ENCODE results near the gene NYNRIN.

NYNRIN gene

GRCh38 chr14:24392325-24393091 is 6.3 kb upstream of the NYNRIN start:
- DNase-seq (ENCODE audit: low spot score) = no peak

- DNase-seq (ENCODE audit: low spot score) = peak; percentile 53
These were observed 4.5 kb upstream of the NYNRIN start for GRCh38 chr14:24394275-24394674.

DNA sequence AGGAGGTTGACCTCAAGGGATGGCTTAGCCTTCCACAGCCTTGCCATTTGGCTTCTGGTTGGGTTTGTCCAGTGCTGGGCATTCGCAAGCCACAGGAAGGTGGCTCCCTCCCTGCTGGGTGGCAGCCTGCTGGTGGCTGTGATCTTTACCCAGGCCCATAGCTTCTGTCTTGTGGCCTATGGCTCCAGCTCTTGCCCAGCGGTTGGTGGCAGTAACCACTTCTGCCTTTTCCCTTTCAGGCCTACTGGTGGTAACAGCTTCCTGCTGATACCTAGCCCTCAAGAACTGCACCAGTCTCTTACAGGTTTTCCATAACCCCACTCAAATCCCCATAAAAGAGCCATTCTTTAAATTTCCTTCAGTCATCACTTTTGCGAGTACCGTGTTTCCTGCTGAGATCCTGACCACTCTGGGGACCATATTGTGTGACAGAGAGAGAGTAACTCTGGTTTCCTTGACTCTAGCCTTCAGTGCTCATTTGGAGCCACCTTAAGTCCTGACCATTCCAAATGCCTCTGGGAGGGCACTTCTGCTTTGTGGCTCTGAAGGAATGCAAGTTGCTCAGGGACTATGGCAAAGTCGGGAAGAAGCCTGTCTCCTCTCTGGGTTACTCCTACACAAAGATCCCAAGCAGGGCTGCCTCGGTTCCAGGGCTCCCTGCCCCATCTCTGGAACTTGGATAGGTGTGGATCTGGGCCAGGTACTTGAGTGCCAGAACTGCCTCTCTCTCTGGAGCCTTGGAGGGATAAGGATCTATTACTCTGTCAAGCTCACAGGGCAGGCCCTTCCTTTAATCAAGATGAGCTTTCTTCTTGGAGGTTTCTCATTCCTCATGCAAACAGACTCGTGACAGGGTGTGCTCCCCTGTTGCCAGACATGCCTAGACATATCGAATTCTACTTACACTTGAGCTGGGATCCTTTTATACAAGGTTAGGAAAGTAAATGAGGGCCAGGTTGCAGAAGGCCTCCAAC is 2.9 kb upstream of the NYNRIN start:
- no peak for DNase-seq (ENCODE audit: low spot score)

GRCh38 chr14:24397639-24398292 is 1.0 kb upstream of the NYNRIN start:
- no peak for DNase-seq (ENCODE audit: low spot score)

DNA sequence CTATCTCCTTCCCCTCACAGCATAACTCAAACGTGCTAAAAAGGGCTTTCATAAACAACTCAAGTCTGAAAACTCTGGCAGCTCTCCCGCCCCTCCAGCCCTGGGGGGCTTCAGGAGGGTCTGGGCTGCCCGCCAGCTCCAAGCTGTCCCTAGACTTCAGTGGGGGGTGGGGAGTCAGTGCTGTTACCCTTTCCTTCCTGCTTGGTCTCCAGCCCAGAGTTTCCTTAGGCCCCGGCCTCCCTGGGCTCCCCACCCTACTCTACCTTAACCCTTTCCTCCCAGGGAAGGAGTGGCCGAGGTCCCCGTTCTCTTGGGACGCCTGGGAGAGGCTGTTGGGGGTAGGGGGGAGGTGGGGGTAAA is 530 bp upstream of the NYNRIN start:
- DNase-seq (ENCODE audit: low spot score) = no peak

DNA sequence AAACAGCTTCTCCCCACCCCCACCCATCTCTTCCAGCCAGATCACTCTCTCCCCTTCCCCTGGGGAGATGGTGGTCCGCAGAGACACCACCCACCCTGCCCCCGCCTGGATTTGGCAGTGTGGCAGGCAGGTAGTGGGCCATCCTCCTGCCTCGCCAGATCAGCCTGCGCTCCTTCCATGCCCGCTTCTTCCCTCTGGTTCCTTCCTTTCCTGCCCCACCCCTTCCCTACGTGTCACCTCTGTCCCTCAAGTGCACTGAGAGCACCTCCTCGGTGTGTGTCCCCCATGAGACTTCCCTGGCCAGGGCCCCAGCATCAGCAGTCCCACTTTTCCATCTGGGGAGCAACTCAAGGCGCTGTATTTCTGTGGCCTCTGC is 632 bp downstream of the NYNRIN start:
- DNase-seq (ENCODE audit: low spot score) = no peak

DNA sequence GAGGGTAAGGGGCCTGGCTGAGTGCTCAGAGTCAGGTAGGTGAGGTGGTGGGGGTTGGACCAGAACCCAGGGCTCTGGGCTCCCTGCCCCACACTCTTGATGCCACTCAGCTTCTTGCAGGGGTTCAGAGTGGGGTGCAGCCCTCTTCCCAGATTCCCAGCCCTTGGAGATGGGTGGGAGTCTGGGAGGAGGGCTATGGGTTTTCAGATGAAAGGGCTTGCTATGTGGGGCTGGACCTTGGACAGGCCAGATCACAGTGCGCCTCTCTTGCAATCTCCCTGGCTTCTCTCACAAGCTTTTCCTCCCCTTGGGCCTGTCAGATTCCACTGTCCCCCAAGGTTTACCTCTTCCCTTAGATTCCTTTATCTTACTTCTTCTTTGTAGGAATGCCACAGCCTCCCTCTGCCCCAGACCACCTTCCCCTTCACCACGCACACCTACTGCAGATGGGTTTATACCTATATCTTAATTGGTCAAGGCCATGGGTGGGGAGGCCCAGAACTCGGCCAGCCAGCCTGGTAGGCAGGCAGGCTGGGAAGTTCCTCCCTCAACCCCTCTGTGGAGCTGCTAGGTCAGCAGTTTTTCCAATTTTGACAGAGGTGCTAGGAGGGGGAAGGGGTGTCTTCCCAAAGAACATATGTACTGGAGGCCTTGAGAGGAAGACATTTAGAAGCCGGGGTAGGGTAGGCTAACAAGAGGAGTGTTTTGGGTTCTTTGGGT is 1.4 kb downstream of the NYNRIN start:
- DNase-seq (ENCODE audit: low spot score) = no peak

DNA sequence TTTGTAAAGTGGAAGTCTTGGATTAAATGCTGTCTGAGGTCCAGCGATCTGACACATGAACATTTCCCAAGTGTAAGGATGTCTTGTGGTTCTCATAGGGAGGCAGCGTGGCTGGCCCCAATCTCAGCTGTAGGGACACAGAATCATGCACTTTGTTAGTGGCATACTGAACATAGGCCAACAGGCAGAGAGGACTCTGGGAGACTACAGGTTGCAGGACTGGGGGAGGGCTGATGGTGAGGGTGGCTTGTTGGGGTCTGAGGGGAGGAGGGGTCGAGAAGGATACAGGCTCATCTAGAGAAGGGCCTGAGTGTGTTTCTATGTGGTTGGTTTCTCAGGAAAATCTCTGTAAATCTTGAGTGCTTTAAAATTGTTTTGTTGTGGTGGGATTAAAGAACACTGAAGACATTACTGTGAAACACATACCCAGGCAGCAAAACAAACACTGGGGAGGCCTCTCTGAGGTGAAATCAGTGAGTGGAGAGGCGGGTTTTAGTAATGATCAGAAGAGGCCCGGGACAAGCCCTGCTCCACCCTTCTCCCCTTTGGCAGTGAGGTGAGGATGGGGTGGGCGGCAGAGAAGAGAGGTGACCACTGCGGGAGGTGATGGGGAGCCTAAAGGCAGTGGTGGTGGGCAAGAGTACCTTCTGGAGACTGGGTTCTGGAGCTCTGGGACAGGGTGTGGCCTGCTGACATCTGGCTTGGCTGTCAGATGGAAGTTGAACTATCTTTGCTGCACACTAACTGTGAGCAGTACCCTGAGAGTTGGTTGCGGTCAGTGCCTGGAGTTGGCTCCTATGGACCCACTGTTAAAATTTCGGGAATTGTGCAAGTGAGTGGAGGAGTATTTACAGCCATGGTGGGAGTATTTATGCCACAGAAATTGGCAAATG is 3.3 kb downstream of the NYNRIN start:
- no peak for DNase-seq (ENCODE audit: low spot score)

- DNase-seq (ENCODE audit: low spot score) = no peak
These were observed 4.6 kb downstream of the NYNRIN start for GRCh38 chr14:24403294-24403998.

GRCh38 chr14:24404814-24405213 is 6.0 kb downstream of the NYNRIN start:
- no peak for DNase-seq (ENCODE audit: low spot score)

DNA sequence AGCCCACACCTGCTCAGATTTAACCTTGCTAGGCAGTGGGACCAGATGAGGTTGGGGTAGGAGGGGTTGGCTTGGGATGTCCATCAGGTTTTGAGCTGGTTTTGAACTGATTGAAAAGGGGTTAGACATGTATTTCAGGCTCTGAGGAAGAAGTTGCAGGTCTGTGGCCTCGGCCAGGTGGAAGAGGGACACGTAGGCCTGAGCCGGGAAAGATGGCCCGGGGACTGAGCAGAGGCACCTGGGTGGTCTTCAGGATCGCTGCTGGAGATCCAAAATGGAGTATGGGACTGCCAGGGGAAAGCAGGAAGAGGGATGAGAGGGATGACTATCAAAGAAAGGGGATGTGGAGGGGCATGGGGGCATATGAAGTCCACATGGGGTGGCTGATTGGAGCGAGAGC is 7.6 kb downstream of the NYNRIN start:
- no peak for DNase-seq (ENCODE audit: low spot score)

GRCh38 chr14:24407608-24408325 is 9.0 kb downstream of the NYNRIN start:
- no peak for DNase-seq (ENCODE audit: low spot score)

DNA sequence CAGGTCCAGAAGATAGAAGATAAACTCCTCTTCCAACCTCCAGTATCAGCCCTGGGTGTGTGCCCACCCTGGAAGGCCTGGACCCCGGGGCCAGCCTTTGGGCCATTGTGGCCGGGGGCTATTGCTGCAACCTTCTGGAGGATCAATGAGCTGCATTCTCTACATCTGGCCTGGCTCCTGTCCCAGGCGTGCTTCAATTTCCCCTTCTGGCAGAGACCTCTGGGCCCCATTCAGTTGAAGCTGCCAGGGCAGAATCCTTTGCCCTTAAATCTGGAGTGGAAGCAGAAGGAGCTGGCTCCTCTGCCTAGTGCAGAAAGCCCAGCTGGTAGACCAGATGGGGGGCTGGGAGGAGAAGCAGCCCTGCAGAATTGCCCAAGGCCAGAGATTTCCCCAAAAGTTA is 10.0 kb downstream of the NYNRIN start:
- no peak for DNase-seq (ENCODE audit: low spot score)

DNA sequence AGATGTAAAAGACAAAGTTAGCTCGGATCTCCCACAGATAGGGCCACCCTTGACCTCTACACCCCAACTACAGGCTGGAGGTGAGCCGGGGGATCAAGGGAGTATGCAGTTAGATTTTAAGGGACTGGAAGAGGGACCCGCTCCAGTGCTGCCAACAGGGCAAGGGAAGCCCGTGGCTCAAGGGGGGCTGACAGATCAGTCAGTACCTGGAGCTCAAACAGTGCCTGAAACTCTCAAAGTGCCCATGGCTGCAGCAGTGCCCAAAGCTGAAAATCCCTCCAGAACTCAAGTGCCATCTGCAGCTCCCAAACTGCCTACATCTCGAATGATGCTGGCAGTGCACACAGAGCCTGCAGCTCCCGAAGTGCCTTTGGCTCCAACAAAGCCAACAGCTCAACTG is 10.4 kb downstream of the NYNRIN start:
- DNase-seq (ENCODE audit: low spot score) = no peak

- DNase-seq (ENCODE audit: low spot score) = no peak
These were observed 11.2 kb downstream of the NYNRIN start for GRCh38 chr14:24409956-24410355.

DNA sequence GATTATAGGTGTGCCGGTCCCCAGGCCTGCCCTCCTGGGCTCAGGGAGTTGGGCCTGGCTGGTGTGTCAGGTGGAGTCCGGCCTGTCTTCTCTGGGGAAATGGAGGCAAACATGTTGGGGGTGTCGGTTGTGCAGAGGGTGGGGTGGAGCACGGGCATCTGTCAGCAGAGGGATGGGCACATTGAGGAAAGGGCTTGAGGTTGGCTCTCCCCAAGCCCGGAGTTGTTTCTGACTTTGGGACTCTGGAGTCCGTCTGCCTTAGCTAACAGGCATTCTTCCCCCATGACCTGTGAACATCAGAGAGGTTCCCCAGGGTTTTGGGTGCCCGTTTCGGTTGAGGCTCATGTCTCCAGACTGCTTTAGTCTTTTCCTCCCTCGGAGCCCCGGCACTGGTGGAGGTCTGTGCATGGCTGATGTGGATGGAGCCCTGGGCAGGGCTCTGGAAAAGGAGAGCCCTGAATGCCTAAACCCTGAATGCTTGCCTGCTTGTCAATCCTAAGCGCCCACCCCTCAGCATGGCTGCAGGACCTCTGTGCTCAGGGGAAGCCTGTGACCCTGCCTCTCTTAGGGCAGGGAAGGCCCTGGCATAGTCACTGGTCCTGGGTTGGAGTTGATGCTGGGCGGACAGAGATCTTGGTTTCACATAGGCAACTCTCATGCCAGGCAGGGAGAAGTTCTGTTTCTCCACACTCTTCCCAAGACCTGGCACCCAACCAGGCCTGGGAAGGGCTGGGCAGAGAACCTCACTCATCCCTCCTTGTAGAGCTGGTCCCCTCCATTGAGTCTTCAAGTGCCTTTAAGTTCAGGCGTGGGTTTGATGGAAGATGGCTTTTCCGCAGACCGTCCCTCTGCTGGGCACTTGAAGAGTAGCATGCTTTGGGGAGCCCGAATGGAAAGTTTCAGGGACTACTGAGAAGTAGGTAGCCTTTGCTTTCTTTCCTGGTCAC is 12.9 kb downstream of the NYNRIN start:
- DNase-seq (ENCODE audit: low spot score) = peak; percentile 72

DNA sequence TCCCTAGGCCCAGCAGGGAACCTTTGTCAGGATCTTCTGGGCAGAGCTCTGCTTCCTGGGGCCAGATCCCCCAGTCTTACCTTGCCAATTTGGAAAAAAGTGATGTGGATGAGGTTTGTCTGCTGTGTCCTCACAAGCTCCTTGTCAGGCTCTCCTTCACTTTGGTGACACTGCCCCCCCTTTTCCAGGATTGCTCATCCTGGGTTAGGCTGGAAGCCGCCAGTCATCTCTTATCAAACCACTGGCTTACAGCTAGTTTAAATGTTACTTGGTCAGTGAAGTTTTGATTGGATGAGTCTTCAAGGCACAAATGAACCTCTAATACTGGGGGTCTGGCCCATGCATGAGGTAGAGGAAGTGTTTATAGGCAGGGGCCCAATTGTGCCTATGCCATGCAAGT is 15.3 kb downstream of the NYNRIN start:
- no peak for DNase-seq (ENCODE audit: low spot score)

- no peak for DNase-seq (ENCODE audit: low spot score)
These were observed 16.1 kb downstream of the NYNRIN start for GRCh38 chr14:24414732-24415420.
